ENCODE measurements around the gene ZNF140.

Gene ZNF140

GRCh38 chr12:133080368-133081158 lies at the start of gene ZNF140:
TSS of gene ZNF140 (plus strand) at chr12:133080923. CDS start at chr12:133081321, 398 bp downstream.
- H3K4me3 ChIP-seq (ENCODE audit: low read length) = peak within 1 kb of the TSS; percentile 87
- H3K27me3 ChIP-seq (replicated peaks; ENCODE audit: control insufficient read depth, insufficient read depth, low read length) = no peaks in the 10 kb centered on the region
- H3K9me3 ChIP-seq (ENCODE audit: control insufficient read depth, low read length) = peaks cover 74% of the 10 kb centered on the region
- peaks cover 5% of the 10 kb centered on the region for H3K4me1 ChIP-seq (ENCODE audit: control insufficient read depth, insufficient read depth, low read length)
- peak; percentile 98 for DNase-seq (ENCODE audit: low read depth)
- H3K9ac ChIP-seq (ENCODE audit: low read length) = peak within 1 kb of the TSS; percentile 98
- H3K36me3 ChIP-seq (ENCODE audit: control insufficient read depth, insufficient read depth, low read length, severe bottlenecking) = peaks cover 36% of the 10 kb centered on the region

GRCh38 chr12:133037207-133038005 lies 43.3 kb upstream of the ZNF140 start, which contains the start of gene ZNF84:
TSS of gene ZNF84 (plus strand) at chr12:133037509. CDS start at chr12:133041468, 3,959 bp downstream.
- peak; percentile 99 for DNase-seq (ENCODE audit: low read depth)
- peaks cover 31% of the 10 kb centered on the region for H3K9me3 ChIP-seq (ENCODE audit: control insufficient read depth, low read length)

DNA sequence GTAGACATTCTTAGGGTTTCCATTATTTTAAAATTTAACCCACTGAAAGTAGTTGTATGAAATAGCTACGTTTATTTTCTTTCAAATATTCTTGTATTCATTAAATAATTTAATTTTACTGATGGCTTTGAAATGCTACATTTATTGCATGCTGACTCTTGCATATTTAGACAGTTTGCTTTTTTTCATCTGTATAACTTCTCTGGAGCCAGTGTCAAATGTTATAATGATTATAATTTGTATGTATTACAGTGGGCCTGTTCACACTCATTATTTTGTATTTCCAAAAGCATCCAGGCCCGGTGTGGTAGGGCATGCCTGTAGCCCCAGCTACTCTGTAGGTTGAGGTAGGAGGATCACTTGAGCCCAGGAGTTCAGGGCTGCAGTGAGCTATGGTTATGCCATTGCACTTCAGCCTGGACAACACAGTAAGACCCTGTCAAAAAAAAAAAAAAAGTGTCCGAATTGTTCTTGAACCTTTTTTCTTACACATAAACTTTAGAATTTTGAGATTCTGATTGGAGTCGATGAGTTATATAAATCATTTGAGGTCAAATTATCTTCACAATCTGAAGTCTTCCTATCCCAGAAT lies 42.5 kb upstream of the ZNF140 start:
- no peaks in the 10 kb centered on the region for H3K27me3 ChIP-seq (replicated peaks; ENCODE audit: control insufficient read depth, insufficient read depth, low read length)
- DNase-seq (ENCODE audit: low read depth) = peak; percentile 10

More at GRCh38 chr12:133037207-133038005, 43.3 kb upstream of the ZNF140 start, which contains the start of gene ZNF84:
- no peaks in the 10 kb centered on the region for H3K27me3 ChIP-seq (replicated peaks; ENCODE audit: control insufficient read depth, insufficient read depth, low read length)
- peak within 1 kb of the TSS; percentile 90 for H3K9ac ChIP-seq (ENCODE audit: low read length)
- peak within 1 kb of the TSS; percentile 91 for H3K4me3 ChIP-seq (ENCODE audit: low read length)
- H3K36me3 ChIP-seq (ENCODE audit: control insufficient read depth, insufficient read depth, low read length, severe bottlenecking) = peaks cover 22% of the 10 kb centered on the region
- peaks cover 7% of the 10 kb centered on the region for H3K4me1 ChIP-seq (ENCODE audit: control insufficient read depth, insufficient read depth, low read length)

GRCh38 chr12:133046698-133047097 lies 34.0 kb upstream of the ZNF140 start:
- Histone ChIP-seq H3K4me3 (ENCODE audit: low read length) (peak overlapping the region; percentile 68), H3K36me3 (ENCODE audit: control insufficient read depth, insufficient read depth, low read length, severe bottlenecking) (peaks cover 98% of the 10 kb centered on the region), H3K9ac (ENCODE audit: low read length) (no peak overlapping the region), H3K27me3 (replicated peaks; ENCODE audit: control insufficient read depth, insufficient read depth, low read length) (no peaks in the 10 kb centered on the region), H3K4me1 (ENCODE audit: control insufficient read depth, insufficient read depth, low read length) (no peaks in the 10 kb centered on the region), H3K9me3 (ENCODE audit: control insufficient read depth, low read length) (peaks cover 98% of the 10 kb centered on the region)
- DNase-seq (ENCODE audit: low read depth) = no peak

More for the DNA sequence above, 42.5 kb upstream of the ZNF140 start:
- H3K4me1 ChIP-seq (ENCODE audit: control insufficient read depth, insufficient read depth, low read length) = peaks cover 7% of the 10 kb centered on the region
- peak overlapping the region; percentile 90 for H3K9ac ChIP-seq (ENCODE audit: low read length)
- peaks cover 30% of the 10 kb centered on the region for H3K36me3 ChIP-seq (ENCODE audit: control insufficient read depth, insufficient read depth, low read length, severe bottlenecking)
- peaks cover 39% of the 10 kb centered on the region for H3K9me3 ChIP-seq (ENCODE audit: control insufficient read depth, low read length)
- peak overlapping the region; percentile 91 for H3K4me3 ChIP-seq (ENCODE audit: low read length)

GRCh38 chr12:133057446-133057845 lies 23.3 kb upstream of the ZNF140 start:
- Histone ChIP-seq H3K4me1 (ENCODE audit: control insufficient read depth, insufficient read depth, low read length) (no peaks in the 10 kb centered on the region), H3K9me3 (ENCODE audit: control insufficient read depth, low read length) (peaks cover 100% of the 10 kb centered on the region), H3K4me3 (ENCODE audit: low read length) (peak overlapping the region; percentile 76)

GRCh38 chr12:133058203-133059113 lies 22.3 kb upstream of the ZNF140 start:
- H3K9me3 ChIP-seq (ENCODE audit: control insufficient read depth, low read length) = peaks cover 100% of the 10 kb centered on the region
- peak overlapping the region; percentile 76 for H3K4me3 ChIP-seq (ENCODE audit: low read length)
- no peaks in the 10 kb centered on the region for H3K4me1 ChIP-seq (ENCODE audit: control insufficient read depth, insufficient read depth, low read length)
- DNase-seq (ENCODE audit: low read depth) = no peak
- no peaks in the 10 kb centered on the region for H3K27me3 ChIP-seq (replicated peaks; ENCODE audit: control insufficient read depth, insufficient read depth, low read length)
- H3K9ac ChIP-seq (ENCODE audit: low read length) = no peak overlapping the region
- peaks cover 99% of the 10 kb centered on the region for H3K36me3 ChIP-seq (ENCODE audit: control insufficient read depth, insufficient read depth, low read length, severe bottlenecking)

More at GRCh38 chr12:133057446-133057845, 23.3 kb upstream of the ZNF140 start:
- Histone ChIP-seq H3K36me3 (ENCODE audit: control insufficient read depth, insufficient read depth, low read length, severe bottlenecking) (peaks cover 99% of the 10 kb centered on the region), H3K27me3 (replicated peaks; ENCODE audit: control insufficient read depth, insufficient read depth, low read length) (no peaks in the 10 kb centered on the region), H3K9ac (ENCODE audit: low read length) (no peak overlapping the region)
- no peak for DNase-seq (ENCODE audit: low read depth)

- peaks cover 72% of the 10 kb centered on the region for H3K36me3 ChIP-seq (ENCODE audit: control insufficient read depth, insufficient read depth, low read length, severe bottlenecking)
- no peaks in the 10 kb centered on the region for H3K27me3 ChIP-seq (replicated peaks; ENCODE audit: control insufficient read depth, insufficient read depth, low read length)
- no peak for DNase-seq (ENCODE audit: low read depth)
- H3K4me1 ChIP-seq (ENCODE audit: control insufficient read depth, insufficient read depth, low read length) = no peaks in the 10 kb centered on the region
- H3K9me3 ChIP-seq (ENCODE audit: control insufficient read depth, low read length) = peaks cover 99% of the 10 kb centered on the region
- H3K9ac ChIP-seq (ENCODE audit: low read length) = no peak overlapping the region
- H3K4me3 ChIP-seq (ENCODE audit: low read length) = peak overlapping the region; percentile 76
These were observed 18.8 kb upstream of the ZNF140 start for GRCh38 chr12:133061954-133062353.

DNA sequence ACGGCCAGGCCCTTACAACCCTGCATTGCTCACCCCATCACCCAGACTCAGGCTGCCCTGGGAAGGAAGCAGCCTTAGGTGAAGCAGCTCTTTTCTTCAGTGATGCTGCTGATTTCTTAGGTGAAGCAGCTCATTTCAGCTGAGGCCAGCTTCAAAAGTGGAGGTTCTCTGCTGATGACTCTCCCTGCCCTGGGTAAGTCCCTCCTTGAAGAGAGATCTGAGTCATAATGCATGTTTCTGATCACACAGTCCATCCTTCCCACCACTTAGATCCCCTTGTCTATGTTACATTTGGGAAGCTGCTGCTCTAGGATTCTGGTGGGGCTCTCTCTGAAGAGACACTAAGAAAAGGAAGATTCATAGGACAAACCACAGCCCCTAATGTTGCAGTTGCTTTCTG lies 17.2 kb upstream of the ZNF140 start:
- Histone ChIP-seq H3K9ac (ENCODE audit: low read length) (no peak overlapping the region), H3K36me3 (ENCODE audit: control insufficient read depth, insufficient read depth, low read length, severe bottlenecking) (peaks cover 56% of the 10 kb centered on the region), H3K27me3 (replicated peaks; ENCODE audit: control insufficient read depth, insufficient read depth, low read length) (no peaks in the 10 kb centered on the region), H3K9me3 (ENCODE audit: control insufficient read depth, low read length) (peaks cover 99% of the 10 kb centered on the region), H3K4me1 (ENCODE audit: control insufficient read depth, insufficient read depth, low read length) (no peaks in the 10 kb centered on the region), H3K4me3 (ENCODE audit: low read length) (peak overlapping the region; percentile 76)
- no peak for DNase-seq (ENCODE audit: low read depth)

DNA sequence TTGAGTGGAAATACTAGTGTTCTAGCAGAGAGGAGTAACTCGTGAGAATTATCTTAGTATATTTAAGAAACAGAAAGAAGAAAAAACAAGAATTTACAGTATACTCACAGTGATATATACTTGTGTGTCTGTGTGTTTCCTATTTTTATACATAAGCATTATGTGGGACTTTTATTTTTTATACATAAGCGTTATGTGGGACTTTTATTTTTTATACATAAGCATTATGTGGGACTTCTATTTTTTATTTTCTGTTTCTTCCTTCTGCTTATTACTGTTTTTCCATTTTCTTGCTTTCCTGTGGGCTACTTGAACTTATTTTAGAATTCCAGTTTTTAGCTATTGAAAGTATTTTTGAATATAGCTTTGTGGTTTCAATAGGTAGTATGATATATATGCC lies 6.9 kb upstream of the ZNF140 start:
- no peaks in the 10 kb centered on the region for H3K36me3 ChIP-seq (ENCODE audit: control insufficient read depth, insufficient read depth, low read length, severe bottlenecking)
- peak overlapping the region; percentile 8 for H3K4me3 ChIP-seq (ENCODE audit: low read length)
- no peak overlapping the region for H3K9ac ChIP-seq (ENCODE audit: low read length)
- H3K9me3 ChIP-seq (ENCODE audit: control insufficient read depth, low read length) = peaks cover 84% of the 10 kb centered on the region
- no peaks in the 10 kb centered on the region for H3K27me3 ChIP-seq (replicated peaks; ENCODE audit: control insufficient read depth, insufficient read depth, low read length)
- no peaks in the 10 kb centered on the region for H3K4me1 ChIP-seq (ENCODE audit: control insufficient read depth, insufficient read depth, low read length)
- DNase-seq (ENCODE audit: low read depth) = no peak

- Histone ChIP-seq H3K36me3 (ENCODE audit: control insufficient read depth, insufficient read depth, low read length, severe bottlenecking) (peaks cover 30% of the 10 kb centered on the region), H3K4me3 (ENCODE audit: low read length) (peak overlapping the region; percentile 87), H3K9ac (ENCODE audit: low read length) (peak overlapping the region; percentile 98), H3K27me3 (replicated peaks; ENCODE audit: control insufficient read depth, insufficient read depth, low read length) (no peaks in the 10 kb centered on the region), H3K9me3 (ENCODE audit: control insufficient read depth, low read length) (peaks cover 73% of the 10 kb centered on the region), H3K4me1 (ENCODE audit: control insufficient read depth, insufficient read depth, low read length) (peaks cover 5% of the 10 kb centered on the region)
- DNase-seq (ENCODE audit: low read depth) = peak; percentile 98
These were observed 726 bp upstream of the ZNF140 start for GRCh38 chr12:133080026-133080367.
